IPS-11a (cell line): Measurements from ENCODE around the gene ANOS1.
"Not testable (repeated sequence)": the region's sequence is repeated elsewhere in the genome, so short reads cannot be mapped to it uniquely, and the experiment has no call there.

Source experiments
- H3K4me3 ChIP-seq: one replicate; pipeline ENCODE4 v1.5.1; 2013; ENCODE audit warnings: low read depth, low read length, control low read depth

The ANOS1 gene

GRCh38 chrX:8731559-8732395 is at the start of gene ANOS1:
Gene ANOS1 (minus strand): TSS chrX:8732137. CDS start chrX:8732036, 101 bp downstream.
- peak within 1 kb of the TSS; percentile 65 for H3K4me3 ChIP-seq

GRCh38 chrX:8773117-8773516 is 41.2 kb upstream of the ANOS1 start:
- H3K4me3 ChIP-seq: no peak overlapping the region

- H3K4me3 ChIP-seq: no peak overlapping the region
Observed at GRCh38 chrX:8760021-8760420, 28.1 kb upstream of the ANOS1 start.

- not testable (repeated sequence) for H3K4me3 ChIP-seq
Observed at GRCh38 chrX:8758706-8759105, 26.8 kb upstream of the ANOS1 start.

- not testable (repeated sequence) for H3K4me3 ChIP-seq
Observed at GRCh38 chrX:8757609-8758389, 25.9 kb upstream of the ANOS1 start.

- H3K4me3 ChIP-seq: no peak overlapping the region
Observed at GRCh38 chrX:8755813-8756212, 23.9 kb upstream of the ANOS1 start.

GRCh38 chrX:8755116-8755515 is 23.2 kb upstream of the ANOS1 start:
- H3K4me3 ChIP-seq: no peak overlapping the region

GRCh38 chrX:8749697-8750096 is 17.8 kb upstream of the ANOS1 start:
- no peak overlapping the region for H3K4me3 ChIP-seq

GRCh38 chrX:8748855-8749254 is 16.9 kb upstream of the ANOS1 start:
- no peak overlapping the region for H3K4me3 ChIP-seq

GRCh38 chrX:8743126-8743732 is 11.3 kb upstream of the ANOS1 start:
- H3K4me3 ChIP-seq: no peak overlapping the region

GRCh38 chrX:8741981-8742380 is 10.0 kb upstream of the ANOS1 start:
- H3K4me3 ChIP-seq: no peak overlapping the region

- no peak overlapping the region for H3K4me3 ChIP-seq
Observed at GRCh38 chrX:8738588-8739189, 6.8 kb upstream of the ANOS1 start.

- H3K4me3 ChIP-seq: no peak overlapping the region
Observed at GRCh38 chrX:8737883-8738282, 5.9 kb upstream of the ANOS1 start.

GRCh38 chrX:8730812-8731558 is 952 bp downstream of the ANOS1 start:
- peak overlapping the region; percentile 65 for H3K4me3 ChIP-seq

GRCh38 chrX:8729811-8730210 is 2.1 kb downstream of the ANOS1 start:
- peak overlapping the region; percentile 65 for H3K4me3 ChIP-seq

- H3K4me3 ChIP-seq: no peak overlapping the region
Observed at GRCh38 chrX:8728932-8729535, 2.9 kb downstream of the ANOS1 start.

- no peak overlapping the region for H3K4me3 ChIP-seq
Observed at GRCh38 chrX:8726031-8726652, 5.8 kb downstream of the ANOS1 start.

GRCh38 chrX:8724300-8724699 is 7.6 kb downstream of the ANOS1 start:
- no peak overlapping the region for H3K4me3 ChIP-seq

- no peak overlapping the region for H3K4me3 ChIP-seq
Observed at GRCh38 chrX:8721536-8721935, 10.4 kb downstream of the ANOS1 start.

- no peak overlapping the region for H3K4me3 ChIP-seq
Observed at GRCh38 chrX:8720136-8720535, 11.8 kb downstream of the ANOS1 start.
